ENCODE results near the gene RNASEH2B. TPM values are rescaled to one million over a fixed set of nuclear protein-coding genes. Genes with fewer than 3 reads are reported as not detected.

Gene RNASEH2B
- total RNA-seq, 3 donors from 2014 or later = 26.7 to 57.6 (median 31.6) TPM

GRCh38 chr13:50928102-50928501 is 18.5 kb downstream of the RNASEH2B start:
- Histone ChIP-seq H3K4me1 (ENCODE audit: low read depth) (no peaks in the 10 kb centered on the region), H3K9me3 (peaks cover 18% of the 10 kb centered on the region), H3K4me3 (no peak overlapping the region), H3K36me3 (ENCODE audit: low read depth) (no peaks in the 10 kb centered on the region)
- no peak for ATAC-seq
- DNase-seq = no peak
- TF ChIP-seq CTCF (IDR thresholded peaks at IDR 0.05) = no peak
- intact Hi-C loops (cut with DNase I, micrococcal nuclease) = no loop called here

DNA sequence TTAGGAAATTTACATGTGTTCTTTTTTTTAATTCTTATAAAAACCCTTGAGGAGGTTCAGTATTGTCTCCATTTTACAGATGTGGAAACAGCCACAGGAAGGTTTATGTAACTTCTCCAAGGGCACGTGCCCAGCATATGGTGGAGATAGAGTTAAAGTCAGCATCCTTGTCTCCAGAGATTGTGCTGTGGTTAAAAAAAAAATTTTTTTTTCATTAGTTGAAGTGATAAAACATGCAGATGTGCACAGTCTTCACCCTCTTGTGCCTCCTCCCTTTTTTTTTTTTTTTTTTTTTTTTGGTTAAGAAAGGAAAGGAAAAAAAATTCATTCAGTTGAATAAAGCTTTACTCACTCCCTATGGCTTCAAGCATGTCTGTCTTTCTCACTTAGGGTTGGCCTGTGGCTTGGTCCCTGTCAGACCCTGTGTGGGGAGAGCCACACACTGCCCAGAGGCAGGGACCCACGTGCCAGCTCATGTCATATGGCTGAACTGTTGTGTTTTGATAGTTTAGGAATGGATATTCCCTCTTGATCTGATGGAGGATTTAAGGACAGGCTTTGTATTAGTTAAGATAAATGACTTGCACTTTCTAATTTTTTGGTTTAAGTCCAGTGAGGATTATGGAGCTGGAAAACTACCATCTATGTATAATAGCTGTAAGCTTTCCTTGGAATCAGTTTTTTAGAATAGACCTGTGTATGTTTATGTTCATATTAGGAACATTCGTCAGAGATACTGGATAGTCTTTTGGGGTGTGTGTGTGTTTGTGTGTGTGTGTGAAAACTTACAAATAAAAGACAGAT is 19.3 kb downstream of the RNASEH2B start:
- no peak for TF ChIP-seq CTCF (IDR thresholded peaks at IDR 0.05)
- H3K36me3 ChIP-seq (ENCODE audit: low read depth) = no peaks in the 10 kb centered on the region
- H3K9me3 ChIP-seq = peaks cover 10% of the 10 kb centered on the region
- intact Hi-C loops (cut with DNase I, micrococcal nuclease) = no loop called here
- DNase-seq (no peak), ATAC-seq (no peak)
- no peak overlapping the region for H3K4me3 ChIP-seq
- no peaks in the 10 kb centered on the region for H3K4me1 ChIP-seq (ENCODE audit: low read depth)

GRCh38 chr13:50932091-50932490 is 22.5 kb downstream of the RNASEH2B start:
- TF ChIP-seq CTCF (IDR thresholded peaks at IDR 0.05) = no peak
- intact Hi-C loops (cut with DNase I, micrococcal nuclease) = no loop called here
- Histone ChIP-seq H3K9me3 (no peaks in the 10 kb centered on the region), H3K4me1 (ENCODE audit: low read depth) (no peaks in the 10 kb centered on the region), H3K36me3 (ENCODE audit: low read depth) (no peaks in the 10 kb centered on the region), H3K4me3 (no peak overlapping the region)
- ATAC-seq = no peak
- no peak for DNase-seq

GRCh38 chr13:50934735-50935435 is 25.3 kb downstream of the RNASEH2B start:
- Histone ChIP-seq H3K4me1 (ENCODE audit: low read depth) (no peaks in the 10 kb centered on the region), H3K9me3 (no peaks in the 10 kb centered on the region), H3K36me3 (ENCODE audit: low read depth) (no peaks in the 10 kb centered on the region), H3K4me3 (no peak overlapping the region)
- ATAC-seq = no peak
- no peak for TF ChIP-seq CTCF (IDR thresholded peaks at IDR 0.05)
- no peak for DNase-seq
- intact Hi-C loops (cut with DNase I, micrococcal nuclease) = no loop called here

DNA sequence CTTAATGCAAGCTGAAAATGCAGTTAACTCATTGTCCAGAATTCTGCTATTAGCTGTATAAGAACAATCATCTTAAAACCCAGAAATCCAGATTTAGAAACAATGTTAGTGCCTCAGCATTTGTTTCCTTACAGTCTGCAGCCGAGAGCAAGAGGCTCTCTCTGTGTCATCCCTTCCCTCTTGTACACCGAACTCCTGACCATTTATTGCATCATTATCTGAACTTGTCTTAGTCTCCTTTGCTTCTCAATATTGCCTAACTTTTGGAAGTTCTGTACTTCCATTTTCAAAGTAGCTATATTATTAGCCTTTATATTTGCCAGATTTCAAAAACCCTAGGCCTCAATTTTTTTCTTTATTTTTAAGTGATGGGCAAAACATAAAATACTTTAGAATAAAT is 27.1 kb downstream of the RNASEH2B start:
- Histone ChIP-seq H3K36me3 (ENCODE audit: low read depth) (no peaks in the 10 kb centered on the region), H3K4me3 (no peak overlapping the region), H3K9me3 (no peaks in the 10 kb centered on the region), H3K4me1 (ENCODE audit: low read depth) (no peaks in the 10 kb centered on the region)
- intact Hi-C loops (cut with DNase I, micrococcal nuclease) = no loop called here
- DNase-seq = no peak
- no peak for TF ChIP-seq CTCF (IDR thresholded peaks at IDR 0.05)
- ATAC-seq = peak; percentile 21
